Fibroblast of peridontal ligament (primary cell): ENCODE measurements around the gene PLEKHN1.
"Not testable (repeated sequence)": the region's sequence is repeated elsewhere in the genome, so short reads cannot be mapped to it uniquely, and the experiment has no call there.

Experiments used
- DNase-seq: peaks from one replicate; pipeline ENCODE4 v3.0.0-alpha.2; 2010; ENCODE audit errors: extremely low read depth

PLEKHN1 gene

DNA sequence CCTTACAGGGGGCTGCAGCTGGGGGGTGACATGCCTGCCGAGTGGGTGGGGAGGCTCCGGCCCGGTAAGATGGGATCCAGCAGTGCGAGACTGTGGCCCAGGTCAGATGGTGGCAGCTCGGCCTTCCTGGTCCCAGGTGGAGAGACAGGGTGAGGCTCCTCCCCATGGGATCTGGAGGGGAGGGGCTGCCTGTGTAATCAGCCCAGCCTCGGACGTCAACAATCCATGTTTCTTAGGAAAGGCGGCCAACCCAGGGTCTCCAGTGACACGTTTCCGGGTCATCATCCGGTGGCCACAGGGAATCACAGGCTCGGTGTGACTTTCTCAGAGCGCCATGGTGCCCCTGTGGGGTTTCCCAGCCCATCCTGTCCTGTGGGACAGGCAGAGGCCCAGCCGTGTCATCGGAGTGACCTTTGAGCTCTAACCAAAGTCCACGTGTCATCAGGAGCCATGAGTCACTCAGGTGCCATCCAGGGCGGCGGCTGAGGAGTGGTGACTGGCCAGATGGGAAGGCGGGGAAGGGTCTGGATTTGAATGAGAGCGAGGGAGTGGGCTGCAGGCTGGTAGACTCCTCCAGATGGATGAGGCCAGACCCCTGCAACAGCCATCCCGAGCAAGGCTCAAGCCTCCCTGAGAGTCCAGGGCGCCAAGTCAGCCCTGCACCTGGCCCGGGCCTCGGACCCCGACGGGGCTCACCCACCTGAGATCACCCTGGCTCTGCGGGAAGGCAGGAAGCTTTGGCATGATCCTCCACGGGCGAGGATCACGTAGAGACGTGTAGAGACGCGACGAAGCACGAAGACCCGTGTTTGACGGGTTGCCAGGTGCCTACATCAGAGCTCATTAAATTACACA, 40.2 kb downstream of the PLEKHN1 start:
- DNase-seq = no peak

DNA sequence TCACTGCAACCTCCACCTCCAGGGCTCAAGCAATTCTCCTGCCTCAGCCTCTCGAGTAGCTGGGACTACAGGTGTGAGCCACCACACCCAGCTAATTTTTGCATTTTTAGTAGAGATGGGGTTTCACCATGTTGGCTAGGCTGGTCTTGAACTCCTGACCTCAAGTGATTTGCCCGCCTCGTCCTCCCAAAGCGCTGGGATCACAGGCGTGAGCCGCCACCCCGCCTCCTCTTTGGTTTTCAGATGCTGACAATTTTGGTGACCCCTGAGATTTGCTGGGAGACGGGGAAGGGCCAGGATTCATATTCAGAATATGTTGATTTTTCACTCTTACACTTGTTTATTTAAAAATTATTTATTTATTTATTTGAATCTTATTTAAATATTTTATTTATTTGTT, 43.8 kb downstream of the PLEKHN1 start:
- DNase-seq = not testable (repeated sequence)

DNA sequence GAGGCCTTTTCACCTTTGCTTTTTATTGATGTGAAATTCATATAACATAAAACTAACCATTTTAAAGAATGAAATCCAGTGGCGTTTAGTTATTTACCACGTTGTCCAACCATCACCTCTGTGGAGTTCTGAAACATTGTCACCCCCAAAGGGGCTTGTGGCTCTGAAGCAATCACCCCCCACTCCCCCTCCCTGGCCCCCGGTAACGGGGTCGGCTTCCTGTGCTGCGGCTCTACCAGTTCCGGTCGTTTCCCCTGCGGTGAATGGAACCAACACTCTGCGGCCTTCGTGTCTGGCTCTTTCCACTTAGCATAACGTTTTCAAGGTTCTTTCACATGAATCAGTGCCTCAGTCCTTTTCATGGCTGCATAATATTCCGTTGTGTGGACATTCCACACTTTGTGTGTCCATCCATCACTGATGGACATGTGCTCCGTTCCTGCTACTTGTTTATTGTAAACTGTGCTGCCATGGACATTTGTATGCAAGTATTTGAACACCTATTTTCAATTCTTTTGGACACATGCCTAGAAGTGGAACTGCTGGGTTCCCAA, 45.2 kb downstream of the PLEKHN1 start:
- no peak for DNase-seq

DNA sequence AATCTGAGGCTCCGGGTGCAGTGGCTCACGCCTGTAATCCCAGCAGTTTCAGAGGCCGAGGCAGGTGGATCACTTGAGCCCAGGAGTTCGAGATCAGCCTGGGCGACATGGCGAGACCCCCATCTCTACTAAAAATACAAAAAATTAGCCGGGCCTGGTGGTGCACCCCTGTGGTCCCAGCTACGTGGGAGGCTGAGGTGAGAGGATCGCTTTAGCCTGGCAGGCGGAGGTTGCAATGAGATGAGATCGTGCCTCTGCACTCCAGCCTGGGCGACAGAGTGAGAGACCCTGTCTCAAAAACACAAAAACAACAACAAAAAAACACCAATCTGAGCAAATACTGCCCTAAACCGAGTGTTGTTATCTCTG, 46.4 kb downstream of the PLEKHN1 start:
- DNase-seq = not testable (repeated sequence)

DNA sequence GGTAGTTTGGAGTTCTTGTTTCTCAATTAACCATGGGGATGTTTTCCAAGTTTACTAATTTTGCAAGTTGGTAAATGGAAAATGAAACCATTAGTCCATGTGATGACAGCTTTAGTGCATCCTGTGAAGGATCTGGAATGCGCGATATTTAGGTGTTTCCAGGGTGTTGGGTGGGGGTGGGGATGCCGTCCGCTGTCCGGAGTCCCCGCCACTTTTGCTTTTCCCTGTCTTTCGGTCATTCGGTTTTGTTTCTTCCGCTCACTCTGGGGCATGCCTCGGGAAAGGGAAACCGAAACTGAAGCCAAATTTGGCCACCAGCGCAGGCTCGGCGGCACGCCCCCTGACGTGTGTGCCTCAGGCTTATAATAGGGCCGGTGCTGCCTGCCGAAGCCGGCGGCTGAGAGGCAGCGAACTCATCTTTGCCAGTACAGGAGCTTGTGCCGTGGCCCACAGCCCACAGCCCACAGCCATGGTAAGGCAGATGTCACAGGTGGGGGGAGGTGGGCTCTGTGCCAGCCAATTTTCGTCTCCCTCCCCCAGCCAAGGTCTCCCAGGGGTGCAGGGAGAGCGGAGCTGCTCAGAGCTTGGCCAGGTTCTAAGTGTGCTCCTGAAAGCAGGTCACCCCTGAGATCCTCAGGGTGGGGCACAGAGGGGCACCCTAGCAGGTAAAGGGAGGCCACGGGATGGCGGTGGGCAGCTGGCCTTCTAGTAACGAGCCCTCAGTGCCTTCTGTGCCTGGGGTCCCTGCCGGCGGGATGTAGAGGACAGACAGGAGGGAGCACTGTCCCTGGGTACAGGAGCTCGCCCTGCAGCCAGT, 47.0 kb downstream of the PLEKHN1 start, which contains the start of gene ISG15:
Gene ISG15, plus strand, starts transcription at position 393 of the 817 bp plus-strand sequence. Its CDS starts 77 bp downstream, at position 470.
- peak; percentile 80 for DNase-seq

DNA sequence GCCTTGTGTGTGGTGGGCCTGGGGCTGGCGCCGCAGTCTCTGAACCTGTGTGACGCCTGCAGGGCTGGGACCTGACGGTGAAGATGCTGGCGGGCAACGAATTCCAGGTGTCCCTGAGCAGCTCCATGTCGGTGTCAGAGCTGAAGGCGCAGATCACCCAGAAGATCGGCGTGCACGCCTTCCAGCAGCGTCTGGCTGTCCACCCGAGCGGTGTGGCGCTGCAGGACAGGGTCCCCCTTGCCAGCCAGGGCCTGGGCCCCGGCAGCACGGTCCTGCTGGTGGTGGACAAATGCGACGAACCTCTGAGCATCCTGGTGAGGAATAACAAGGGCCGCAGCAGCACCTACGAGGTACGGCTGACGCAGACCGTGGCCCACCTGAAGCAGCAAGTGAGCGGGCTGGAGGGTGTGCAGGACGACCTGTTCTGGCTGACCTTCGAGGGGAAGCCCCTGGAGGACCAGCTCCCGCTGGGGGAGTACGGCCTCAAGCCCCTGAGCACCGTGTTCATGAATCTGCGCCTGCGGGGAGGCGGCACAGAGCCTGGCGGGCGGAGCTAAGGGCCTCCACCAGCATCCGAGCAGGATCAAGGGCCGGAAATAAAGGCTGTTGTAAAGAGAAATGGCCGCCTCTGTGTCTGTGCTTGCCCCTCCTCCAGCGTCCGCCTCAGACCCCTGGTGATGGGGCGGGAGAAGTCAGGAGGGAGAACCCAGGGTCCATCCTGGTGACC, 47.8 kb downstream of the PLEKHN1 start:
- DNase-seq = no peak

DNA sequence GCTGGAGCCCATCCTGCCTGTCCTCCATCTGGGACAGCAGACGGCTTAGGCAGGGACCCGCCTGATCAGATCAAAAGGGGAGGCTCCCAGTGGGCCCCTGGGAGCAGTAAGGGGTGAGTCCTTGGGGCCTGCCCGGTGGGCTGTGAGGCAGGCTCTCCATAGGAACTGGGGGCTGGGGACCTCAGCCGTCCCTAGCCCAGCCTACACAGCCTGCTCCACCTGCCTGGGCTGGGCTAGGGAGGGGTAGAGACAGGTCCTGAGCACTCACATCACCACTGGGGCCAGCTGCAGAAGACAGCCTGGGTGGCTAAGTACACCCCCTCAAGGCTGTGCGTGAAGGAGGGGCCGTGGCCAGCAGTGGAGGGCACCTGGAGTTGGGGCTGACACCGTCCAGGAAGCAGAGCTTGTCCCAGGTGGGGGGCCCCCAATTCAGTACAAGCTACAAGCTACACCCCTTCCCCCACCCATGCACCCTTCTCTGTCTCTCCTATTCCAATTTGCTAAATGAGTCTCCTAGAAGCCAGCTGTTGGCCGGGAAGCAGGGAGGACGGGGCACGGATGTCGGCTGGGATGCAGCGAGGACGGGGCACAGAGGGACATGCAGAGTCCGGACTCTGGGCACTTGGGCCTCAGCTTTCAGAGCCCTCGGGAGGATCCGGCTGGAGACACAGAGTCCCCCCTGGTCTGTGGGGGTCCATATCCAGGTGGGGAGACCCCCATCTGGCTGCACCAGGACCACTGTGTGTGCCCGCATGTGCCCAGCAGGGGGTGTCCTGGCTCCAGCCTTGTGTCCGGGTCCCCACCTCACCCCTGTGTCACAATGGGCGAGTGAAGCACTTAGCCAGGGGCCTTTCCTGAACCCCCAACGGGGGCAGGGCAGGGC, 48.8 kb downstream of the PLEKHN1 start:
- DNase-seq = no peak

DNA sequence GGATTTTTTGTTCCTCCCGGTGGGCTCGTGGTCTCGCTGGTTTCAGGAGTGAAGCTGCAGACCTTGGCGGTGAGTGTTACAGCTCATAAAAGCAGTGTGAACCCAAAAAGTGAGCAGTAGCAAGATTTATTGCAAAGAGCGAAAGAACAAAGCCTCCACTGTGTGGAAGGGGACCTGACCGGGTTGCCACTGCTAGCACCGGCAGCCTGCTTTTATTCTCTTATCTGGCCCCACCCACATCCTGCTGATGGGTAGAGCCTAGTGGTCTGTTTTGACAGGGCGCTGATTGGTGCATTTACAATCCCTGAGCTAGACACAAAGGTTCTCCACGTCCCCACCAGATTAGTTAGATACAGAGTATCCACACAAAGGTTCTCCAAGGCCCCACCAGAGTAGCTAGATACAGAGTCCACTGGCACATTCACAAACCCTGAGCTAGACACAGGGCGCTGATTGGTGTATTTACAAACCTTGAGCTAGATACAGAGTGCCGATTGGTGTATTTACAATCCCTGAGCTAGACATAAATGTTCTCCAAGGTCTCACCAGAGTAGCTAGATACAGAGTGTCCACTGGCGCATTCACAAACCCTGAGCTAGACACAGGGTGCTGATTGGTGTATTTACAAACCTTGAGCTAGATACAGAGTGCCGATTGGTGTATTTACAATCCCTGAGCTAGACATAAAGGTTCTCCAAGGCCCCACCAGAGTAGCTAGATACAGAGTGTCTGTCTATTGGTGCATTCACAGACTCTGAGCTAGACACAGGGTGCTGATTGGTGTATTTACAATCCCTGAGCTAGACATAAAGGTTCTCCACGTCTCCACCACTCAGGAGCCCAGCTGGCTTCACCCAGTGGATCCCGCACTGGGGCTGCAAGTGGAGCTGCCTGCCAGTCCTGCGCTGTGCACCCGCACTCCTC, 51.4 kb downstream of the PLEKHN1 start:
- DNase-seq = not testable (repeated sequence)

DNA sequence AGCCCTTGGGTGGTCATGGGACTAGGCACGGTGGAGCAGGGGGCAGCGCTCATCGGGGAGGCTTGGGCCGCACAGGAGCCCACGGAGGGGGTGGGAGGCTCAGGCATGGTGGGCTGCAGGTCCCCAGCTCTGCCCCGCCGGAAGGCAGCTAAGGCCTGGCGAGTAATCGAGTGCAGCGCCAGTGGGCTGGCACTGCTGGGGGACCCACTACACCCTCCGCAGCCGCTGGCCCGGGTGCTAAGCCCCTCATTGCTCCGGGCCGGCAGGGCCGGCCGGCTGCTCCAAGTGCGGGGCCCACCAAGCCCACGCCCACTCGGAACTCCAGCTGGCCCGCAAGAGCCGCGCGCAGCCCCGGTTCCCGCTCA, 52.0 kb downstream of the PLEKHN1 start:
- DNase-seq = not testable (repeated sequence)

DNA sequence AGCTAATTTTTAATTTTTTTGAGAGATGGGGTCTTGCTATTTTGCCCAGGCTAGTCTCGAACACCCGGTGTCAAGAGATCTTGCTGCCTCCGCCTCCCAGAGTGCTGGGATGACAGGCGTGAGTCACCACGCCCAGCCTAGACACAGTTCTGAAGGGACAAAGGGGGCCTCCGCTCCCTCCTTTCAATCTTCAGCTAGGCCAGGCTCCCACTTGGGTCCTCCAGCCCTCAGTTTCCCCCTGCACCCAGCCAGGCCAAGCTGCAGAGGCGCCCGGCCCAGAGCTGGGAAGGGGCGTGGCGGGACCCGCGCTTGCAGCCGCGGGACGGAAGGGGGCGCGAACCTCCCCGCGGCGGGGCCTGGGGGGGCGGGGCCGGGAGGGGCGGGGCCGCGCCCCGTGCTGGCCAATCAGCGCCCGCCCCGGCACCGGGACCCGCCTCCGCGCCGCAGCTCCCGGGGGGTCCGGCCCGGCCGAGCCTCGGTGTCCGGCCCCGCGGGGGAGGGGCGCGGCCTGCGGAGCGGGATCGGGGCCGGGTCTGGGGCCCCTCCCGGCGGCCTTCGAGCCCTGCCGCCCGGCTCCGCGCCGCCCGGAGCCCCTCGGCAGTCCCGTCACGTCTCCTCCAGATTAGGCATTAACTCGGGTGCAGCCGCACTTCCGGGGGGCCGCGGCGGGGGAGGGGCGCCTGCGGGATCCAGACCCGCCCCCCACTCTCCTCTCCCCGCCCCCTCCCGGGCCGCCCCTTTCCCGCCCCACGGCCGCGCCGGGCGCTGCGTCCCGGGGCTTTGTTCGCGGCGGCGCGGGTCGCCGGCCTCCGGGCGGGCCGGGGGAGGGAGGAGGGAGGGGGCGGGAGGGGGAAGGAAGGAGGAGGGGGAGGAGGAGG, 53.1 kb downstream of the PLEKHN1 start:
- DNase-seq = peak; percentile 68

DNA sequence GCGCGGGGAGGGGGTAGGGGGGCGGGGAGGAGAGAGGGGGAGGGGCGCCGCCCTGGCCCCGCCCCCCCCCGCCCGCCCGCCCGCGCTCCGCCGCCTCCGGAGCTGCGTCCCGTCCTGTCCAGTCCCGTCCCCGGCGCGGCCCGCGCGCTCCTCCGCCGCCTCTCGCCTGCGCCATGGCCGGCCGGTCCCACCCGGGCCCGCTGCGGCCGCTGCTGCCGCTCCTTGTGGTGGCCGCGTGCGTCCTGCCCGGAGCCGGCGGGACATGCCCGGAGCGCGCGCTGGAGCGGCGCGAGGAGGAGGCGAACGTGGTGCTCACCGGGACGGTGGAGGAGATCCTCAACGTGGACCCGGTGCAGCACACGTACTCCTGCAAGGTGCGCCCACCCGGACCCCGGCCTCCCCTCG, 53.7 kb downstream of the PLEKHN1 start, which contains the start of gene AGRN:
Gene AGRN, plus strand, starts transcription at position 121 of the 405 bp plus-strand sequence. Its CDS starts 53 bp downstream, at position 174.
- no peak for DNase-seq

DNA sequence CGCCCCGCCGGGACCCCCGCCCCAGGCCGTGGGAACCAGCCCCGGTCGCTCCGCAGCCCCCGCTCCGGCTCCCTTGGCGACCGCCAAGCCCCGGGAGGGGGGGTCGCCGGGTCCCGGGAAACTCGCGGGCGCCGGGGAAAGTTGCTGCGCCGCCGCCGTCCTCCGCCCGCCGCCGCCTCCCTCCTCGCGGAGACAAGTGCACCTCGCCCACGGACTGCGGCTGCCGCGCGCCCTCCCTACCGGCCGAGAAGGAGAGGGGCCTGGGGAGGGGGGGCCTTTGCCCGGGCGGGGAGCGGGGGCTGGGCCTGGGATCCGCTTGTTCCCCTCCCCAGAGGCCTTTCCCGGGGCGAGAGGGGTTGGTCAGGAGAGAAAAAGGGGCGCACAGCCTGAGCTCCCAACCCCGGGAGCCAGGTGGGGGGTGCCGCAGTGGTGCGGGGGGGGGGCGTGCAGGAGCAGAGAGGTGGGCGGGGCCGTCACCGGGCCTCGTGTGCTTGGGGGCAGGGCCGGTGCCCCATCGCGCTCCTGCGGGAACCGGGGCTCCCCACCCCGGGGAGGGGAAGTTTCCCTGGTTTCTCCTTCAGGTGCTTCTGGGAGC, 54.2 kb downstream of the PLEKHN1 start:
- DNase-seq = no peak

DNA sequence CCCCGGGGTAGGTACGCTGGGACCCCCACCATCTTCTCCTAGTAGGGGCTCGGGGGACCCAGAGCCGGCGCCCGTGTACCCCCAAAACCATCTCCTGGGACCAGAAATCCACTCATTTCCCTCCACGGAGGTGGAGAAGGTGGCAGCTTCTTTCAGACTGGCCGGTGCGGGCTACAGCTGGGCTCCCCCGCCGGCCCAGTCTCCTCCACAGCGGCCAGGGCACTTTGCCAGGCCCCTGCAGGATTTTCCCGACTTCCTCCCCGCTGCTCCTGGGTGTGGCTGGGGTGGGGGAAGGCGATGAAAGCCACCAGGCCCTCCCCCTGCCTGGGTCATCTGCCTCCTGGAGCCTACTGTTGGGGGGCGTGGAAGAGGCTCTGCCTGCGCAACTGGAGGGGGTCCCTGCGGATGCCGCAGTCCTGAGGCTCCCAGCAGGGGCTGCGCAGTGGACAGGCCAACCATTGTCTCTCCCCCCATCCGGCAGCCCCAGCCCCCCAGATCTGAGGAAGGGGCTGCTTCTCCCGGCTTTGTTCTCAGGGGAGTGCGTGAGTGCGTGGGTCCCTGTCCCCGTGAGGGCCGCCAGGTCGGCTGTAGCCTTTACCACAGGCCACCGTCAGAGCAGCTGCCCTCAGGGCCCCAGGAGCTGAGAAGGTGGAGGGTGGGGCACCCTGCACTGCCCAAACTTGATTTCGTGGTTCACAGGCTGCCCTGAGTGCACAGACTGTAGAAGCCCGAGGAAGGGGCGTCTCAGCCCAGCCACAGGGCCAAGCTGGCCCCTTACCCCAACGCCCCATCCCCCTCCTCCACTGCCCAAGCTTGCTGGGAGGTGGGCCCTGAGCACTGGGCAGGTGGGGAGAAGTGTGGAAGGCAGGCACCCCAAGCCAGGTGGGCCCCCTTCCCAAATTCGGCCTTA, 55.0 kb downstream of the PLEKHN1 start:
- peak; percentile 38 for DNase-seq

DNA sequence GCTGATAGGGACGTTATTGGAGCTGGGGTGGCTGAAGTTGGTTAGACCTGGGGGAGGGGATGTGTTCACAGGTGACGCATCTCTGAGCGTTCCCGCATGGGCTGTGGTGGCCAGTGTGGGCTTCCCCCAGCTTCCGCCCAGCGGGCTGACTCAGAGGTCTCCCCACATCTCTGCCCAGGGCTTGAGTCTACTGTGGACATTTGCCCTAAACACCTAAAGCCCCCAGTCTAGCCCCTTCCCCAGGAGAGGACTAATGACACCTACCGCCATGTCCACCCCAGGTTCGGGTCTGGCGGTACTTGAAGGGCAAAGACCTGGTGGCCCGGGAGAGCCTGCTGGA, 55.6 kb downstream of the PLEKHN1 start:
- DNase-seq = no peak

DNA sequence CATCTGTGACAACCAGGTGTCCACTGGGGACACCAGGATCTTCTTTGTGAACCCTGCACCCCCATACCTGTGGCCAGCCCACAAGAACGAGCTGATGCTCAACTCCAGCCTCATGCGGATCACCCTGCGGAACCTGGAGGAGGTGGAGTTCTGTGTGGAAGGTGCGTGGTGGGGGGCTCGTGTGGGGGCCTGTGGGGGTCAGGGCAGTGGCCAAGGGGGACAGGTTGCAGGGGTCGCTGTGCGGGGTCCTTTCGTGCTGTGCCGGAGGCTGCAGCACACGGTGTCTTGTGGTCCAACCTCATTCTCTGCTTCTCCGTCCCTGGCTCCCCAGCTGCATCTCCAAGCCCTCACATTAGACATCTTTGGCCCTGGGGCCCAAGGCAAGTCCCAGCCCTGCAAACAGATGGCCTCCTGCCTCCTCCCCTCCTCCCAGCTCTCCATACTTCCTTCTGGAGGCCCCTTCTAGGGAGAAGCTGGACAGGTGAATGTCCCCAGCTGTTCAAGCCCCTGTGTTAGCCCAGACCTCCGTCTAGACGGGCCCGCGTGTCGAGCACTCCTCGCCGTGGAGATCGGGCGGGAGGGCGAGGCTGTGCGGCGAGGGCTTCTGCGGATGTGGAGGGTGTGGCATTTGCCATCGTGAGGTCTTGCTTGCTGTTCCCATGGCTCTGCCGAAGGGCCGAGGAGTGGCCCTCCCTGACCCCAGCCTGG, 56.2 kb downstream of the PLEKHN1 start:
- no peak for DNase-seq

DNA sequence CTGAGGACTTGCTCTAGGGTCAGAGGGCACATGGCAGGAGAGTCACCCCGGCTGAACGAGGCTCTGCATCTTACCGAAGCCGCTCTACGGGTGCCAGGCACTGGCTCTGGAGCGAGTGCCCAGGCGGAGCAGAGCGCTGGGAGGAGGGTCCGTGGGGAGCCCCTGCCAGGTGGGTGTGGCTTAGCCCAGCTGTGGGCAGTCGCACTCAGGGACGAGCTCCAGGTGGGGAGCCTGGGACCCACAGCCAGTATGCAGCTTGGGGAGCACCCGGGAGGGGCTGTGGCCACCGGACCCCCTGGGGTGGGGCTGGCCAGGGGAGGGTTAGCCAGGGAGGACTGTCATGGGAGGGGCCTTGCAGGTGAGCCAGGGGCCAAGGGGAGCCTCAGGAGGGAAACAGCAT, 57.4 kb downstream of the PLEKHN1 start:
- DNase-seq = no peak
